ENCODE measurements around the gene SGMS2. TPM values are rescaled to one million over a fixed set of nuclear protein-coding genes. Genes with fewer than 3 reads are reported as not detected.

The SGMS2 gene
- total and polyA plus RNA-seq, 4 donors = 7.3 to 41.7 (median 14.1) TPM

DNA sequence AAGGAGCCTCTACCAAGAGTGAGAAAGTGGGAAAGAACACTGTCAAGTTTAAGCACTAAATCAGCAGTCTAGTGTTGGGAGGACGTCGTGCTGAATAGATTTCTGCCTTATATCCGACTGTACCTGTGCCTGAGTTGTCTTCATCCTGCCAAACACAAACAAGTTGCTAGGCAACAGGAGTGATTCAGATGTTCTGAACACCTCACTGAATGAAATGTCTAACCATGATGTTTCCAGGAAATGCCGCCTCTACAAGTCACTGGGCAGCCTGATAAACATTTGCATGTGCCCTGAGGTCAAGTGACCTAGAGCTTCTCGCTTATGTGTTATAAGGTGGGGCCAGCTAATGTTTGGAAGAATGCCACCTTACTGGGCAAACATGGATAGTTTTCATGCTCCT lies 37.9 kb downstream of the SGMS2 start:
- DNase-seq (ENCODE audit: low spot score) = no peak
- no peaks in the 10 kb centered on the region for H3K9me3 ChIP-seq (ENCODE audit: control insufficient read depth in 4 of 4, low read length in 3 of 4)
- 69% methylated on average over 5 of the region's 5 CpGs for WGBS
- TF ChIP-seq, protein P1, sequence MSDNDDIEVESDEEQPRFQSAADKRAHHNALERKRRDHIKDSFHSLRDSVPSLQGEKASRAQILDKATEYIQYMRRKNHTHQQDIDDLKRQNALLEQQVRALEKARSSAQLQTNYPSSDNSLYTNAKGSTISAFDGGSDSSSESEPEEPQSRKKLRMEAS (IDR thresholded peaks at IDR 0.05) = peak; percentile 50
- TF ChIP-seq RXRA (IDR thresholded peaks at IDR 0.05) (peak in 1 of 2 donors; percentile 11), SP1 (IDR thresholded peaks at IDR 0.05) (peak; percentile 11), TAF1 (conservative IDR thresholded peaks at IDR 0.05) (no peak)
- no peak overlapping the region for H3K4me3 ChIP-seq (ENCODE audit: low read depth in 1 of 3, low read length in 3 of 3)
- H3K9ac ChIP-seq (ENCODE audit: low read depth in 1 of 2, low read length in 2 of 2) = no peak overlapping the region
- H3K36me3 ChIP-seq (ENCODE audit: control insufficient read depth in 4 of 4, insufficient read depth in 3 of 4, low read depth in 1 of 4, low read length in 3 of 4) = peaks cover 0 to 9% (median under 1%) of the 10 kb centered on the region in 4 donors
- H3K4me1 ChIP-seq (ENCODE audit: control insufficient read depth in 4 of 4, insufficient read depth in 4 of 4, low read length in 3 of 4) = peaks cover 0 to 7% (median 2%) of the 10 kb centered on the region in 4 donors
- no peaks in the 10 kb centered on the region for H3K27me3 ChIP-seq (ENCODE audit: control insufficient read depth in 4 of 4, insufficient read depth in 4 of 4, low read length in 3 of 4)
- peak overlapping the region in 1 of 2 donors; percentile 46 for H3K27ac ChIP-seq (ENCODE audit: low read depth in 1 of 2, low read length in 2 of 2)

DNA sequence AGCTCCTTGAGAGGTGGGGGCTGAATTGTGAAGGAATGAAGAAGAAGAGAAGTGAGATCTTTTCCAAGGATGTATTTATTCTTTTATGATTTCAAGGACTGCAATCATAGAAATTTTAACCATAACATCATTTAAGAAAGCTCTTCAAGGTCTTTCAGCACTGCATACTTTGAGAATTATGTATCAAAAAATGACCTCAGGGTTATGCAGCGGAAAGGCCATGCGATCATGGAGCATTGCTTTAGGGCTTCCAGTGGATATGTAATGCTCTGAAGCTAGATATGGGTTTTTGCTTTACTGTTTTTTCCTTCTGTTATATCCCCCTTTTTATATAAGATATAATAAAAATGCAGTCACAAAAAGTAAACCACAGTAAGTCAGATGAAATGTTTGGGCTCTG lies 38.7 kb downstream of the SGMS2 start:
- Histone ChIP-seq H3K27ac (ENCODE audit: low read depth in 1 of 2, low read length in 2 of 2) (peak overlapping the region in 1 of 2 donors; percentile 55), H3K4me3 (ENCODE audit: low read depth in 1 of 3, low read length in 3 of 3) (no peak overlapping the region), H3K4me1 (ENCODE audit: control insufficient read depth in 4 of 4, insufficient read depth in 4 of 4, low read length in 3 of 4) (peaks cover 0 to 7% (median 2%) of the 10 kb centered on the region in 4 donors), H3K9ac (ENCODE audit: low read depth in 1 of 2, low read length in 2 of 2) (no peak overlapping the region), H3K36me3 (ENCODE audit: control insufficient read depth in 4 of 4, insufficient read depth in 3 of 4, low read depth in 1 of 4, low read length in 3 of 4) (peaks cover 0 to 9% (median under 1%) of the 10 kb centered on the region in 4 donors), H3K9me3 (ENCODE audit: control insufficient read depth in 4 of 4, low read length in 3 of 4) (no peaks in the 10 kb centered on the region), H3K27me3 (ENCODE audit: control insufficient read depth in 4 of 4, insufficient read depth in 4 of 4, low read length in 3 of 4) (no peaks in the 10 kb centered on the region)
- no peak for DNase-seq (ENCODE audit: low spot score)
- WGBS = 95% methylated on average over 2 of the region's 2 CpGs
- TF ChIP-seq HNF4A (conservative IDR thresholded peaks at IDR 0.05) (no peak), SP1 (IDR thresholded peaks at IDR 0.05) (no peak), HNF4G (IDR thresholded peaks at IDR 0.05) (no peak), FOXA2 (IDR thresholded peaks at IDR 0.05) (no peak), RXRA (IDR thresholded peaks at IDR 0.05) (no peak), NR2F2 (IDR thresholded peaks at IDR 0.05) (no peak), JUND (IDR thresholded peaks at IDR 0.05) (no peak), RAD21 (IDR thresholded peaks at IDR 0.05) (no peak), YY1 (IDR thresholded peaks at IDR 0.05) (no peak), TAF1 (conservative IDR thresholded peaks at IDR 0.05) (no peak), GABPA (IDR thresholded peaks at IDR 0.05 in 1 of 2, conservative IDR thresholded peaks at IDR 0.05 in 1 of 2) (no peak), FOXA1 (IDR thresholded peaks at IDR 0.05) (no peak), EGR1 (IDR thresholded peaks at IDR 0.05; ENCODE audit: low read depth in 2 of 2) (no peak)
- TF ChIP-seq, protein P2, sequence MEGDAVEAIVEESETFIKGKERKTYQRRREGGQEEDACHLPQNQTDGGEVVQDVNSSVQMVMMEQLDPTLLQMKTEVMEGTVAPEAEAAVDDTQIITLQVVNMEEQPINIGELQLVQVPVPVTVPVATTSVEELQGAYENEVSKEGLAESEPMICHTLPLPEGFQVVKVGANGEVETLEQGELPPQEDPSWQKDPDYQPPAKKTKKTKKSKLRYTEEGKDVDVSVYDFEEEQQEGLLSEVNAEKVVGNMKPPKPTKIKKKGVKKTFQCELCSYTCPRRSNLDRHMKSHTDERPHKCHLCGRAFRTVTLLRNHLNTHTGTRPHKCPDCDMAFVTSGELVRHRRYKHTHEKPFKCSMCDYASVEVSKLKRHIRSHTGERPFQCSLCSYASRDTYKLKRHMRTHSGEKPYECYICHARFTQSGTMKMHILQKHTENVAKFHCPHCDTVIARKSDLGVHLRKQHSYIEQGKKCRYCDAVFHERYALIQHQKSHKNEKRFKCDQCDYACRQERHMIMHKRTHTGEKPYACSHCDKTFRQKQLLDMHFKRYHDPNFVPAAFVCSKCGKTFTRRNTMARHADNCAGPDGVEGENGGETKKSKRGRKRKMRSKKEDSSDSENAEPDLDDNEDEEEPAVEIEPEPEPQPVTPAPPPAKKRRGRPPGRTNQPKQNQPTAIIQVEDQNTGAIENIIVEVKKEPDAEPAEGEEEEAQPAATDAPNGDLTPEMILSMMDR (IDR thresholded peaks at IDR 0.05; ENCODE audit: low read depth, low read length, missing input control) = no peak
- TF ChIP-seq, protein P3, sequence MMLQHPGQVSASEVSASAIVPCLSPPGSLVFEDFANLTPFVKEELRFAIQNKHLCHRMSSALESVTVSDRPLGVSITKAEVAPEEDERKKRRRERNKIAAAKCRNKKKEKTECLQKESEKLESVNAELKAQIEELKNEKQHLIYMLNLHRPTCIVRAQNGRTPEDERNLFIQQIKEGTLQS (IDR thresholded peaks at IDR 0.05) = no peak
- TF ChIP-seq, protein P4, sequence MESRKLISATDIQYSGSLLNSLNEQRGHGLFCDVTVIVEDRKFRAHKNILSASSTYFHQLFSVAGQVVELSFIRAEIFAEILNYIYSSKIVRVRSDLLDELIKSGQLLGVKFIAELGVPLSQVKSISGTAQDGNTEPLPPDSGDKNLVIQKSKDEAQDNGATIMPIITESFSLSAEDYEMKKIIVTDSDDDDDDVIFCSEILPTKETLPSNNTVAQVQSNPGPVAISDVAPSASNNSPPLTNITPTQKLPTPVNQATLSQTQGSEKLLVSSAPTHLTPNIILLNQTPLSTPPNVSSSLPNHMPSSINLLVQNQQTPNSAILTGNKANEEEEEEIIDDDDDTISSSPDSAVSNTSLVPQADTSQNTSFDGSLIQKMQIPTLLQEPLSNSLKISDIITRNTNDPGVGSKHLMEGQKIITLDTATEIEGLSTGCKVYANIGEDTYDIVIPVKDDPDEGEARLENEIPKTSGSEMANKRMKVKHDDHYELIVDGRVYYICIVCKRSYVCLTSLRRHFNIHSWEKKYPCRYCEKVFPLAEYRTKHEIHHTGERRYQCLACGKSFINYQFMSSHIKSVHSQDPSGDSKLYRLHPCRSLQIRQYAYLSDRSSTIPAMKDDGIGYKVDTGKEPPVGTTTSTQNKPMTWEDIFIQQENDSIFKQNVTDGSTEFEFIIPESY (IDR thresholded peaks at IDR 0.05) = no peak
- TF ChIP-seq, protein P1 (IDR thresholded peaks at IDR 0.05) = no peak
- TF ChIP-seq, protein P5, sequence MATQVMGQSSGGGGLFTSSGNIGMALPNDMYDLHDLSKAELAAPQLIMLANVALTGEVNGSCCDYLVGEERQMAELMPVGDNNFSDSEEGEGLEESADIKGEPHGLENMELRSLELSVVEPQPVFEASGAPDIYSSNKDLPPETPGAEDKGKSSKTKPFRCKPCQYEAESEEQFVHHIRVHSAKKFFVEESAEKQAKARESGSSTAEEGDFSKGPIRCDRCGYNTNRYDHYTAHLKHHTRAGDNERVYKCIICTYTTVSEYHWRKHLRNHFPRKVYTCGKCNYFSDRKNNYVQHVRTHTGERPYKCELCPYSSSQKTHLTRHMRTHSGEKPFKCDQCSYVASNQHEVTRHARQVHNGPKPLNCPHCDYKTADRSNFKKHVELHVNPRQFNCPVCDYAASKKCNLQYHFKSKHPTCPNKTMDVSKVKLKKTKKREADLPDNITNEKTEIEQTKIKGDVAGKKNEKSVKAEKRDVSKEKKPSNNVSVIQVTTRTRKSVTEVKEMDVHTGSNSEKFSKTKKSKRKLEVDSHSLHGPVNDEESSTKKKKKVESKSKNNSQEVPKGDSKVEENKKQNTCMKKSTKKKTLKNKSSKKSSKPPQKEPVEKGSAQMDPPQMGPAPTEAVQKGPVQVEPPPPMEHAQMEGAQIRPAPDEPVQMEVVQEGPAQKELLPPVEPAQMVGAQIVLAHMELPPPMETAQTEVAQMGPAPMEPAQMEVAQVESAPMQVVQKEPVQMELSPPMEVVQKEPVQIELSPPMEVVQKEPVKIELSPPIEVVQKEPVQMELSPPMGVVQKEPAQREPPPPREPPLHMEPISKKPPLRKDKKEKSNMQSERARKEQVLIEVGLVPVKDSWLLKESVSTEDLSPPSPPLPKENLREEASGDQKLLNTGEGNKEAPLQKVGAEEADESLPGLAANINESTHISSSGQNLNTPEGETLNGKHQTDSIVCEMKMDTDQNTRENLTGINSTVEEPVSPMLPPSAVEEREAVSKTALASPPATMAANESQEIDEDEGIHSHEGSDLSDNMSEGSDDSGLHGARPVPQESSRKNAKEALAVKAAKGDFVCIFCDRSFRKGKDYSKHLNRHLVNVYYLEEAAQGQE (IDR thresholded peaks at IDR 0.05) = no peak
